ENCODE measurements around the gene SEC22A. TPM values are rescaled to one million over a fixed set of nuclear protein-coding genes. Genes with fewer than 3 reads are reported as not detected.

Gene SEC22A
- 27.8 TPM for polyA plus RNA-seq (ENCODE audit: insufficient read length)
- long read RNA-seq, donor 1, full-length matches to known transcripts = 8 of 8 reads
- long read RNA-seq, donor 1, partial matches to known transcripts = 0 of 8 reads
- long read RNA-seq, donor 1, other reads (novel, unspliced or antisense) = 0 of 8 reads
- long read RNA-seq, donor 2, partial matches to known transcripts = 0 of 4 reads
- long read RNA-seq, donor 2, other reads (novel, unspliced or antisense) = 0 of 4 reads
- long read RNA-seq, donor 3, full-length matches to known transcripts = 3 of 3 reads
- long read RNA-seq, donor 3, partial matches to known transcripts = 0 of 3 reads
- long read RNA-seq, donor 3, other reads (novel, unspliced or antisense) = 0 of 3 reads
- long read RNA-seq, donor 4 = 0 reads
- long read RNA-seq, donor 5, full-length matches to known transcripts = 18 of 18 reads
- long read RNA-seq, donor 5, partial matches to known transcripts = 0 of 18 reads
- long read RNA-seq, donor 5, other reads (novel, unspliced or antisense) = 0 of 18 reads
- long read RNA-seq, donor 6, full-length matches to known transcripts = 6 of 6 reads
- long read RNA-seq, donor 6, partial matches to known transcripts = 0 of 6 reads
- long read RNA-seq, donor 6, other reads (novel, unspliced or antisense) = 0 of 6 reads
- long read RNA-seq, donor 7, transcript SEC22A-210 (7 exons, 972 nt) = major isoform, 6 of 6 reads
- long read RNA-seq, donor 7, partial matches to known transcripts = 0 of 6 reads
- long read RNA-seq, donor 7, other reads (novel, unspliced or antisense) = 0 of 6 reads
- long read RNA-seq, donor 8, full-length matches to known transcripts = 6 of 6 reads
- long read RNA-seq, donor 8, partial matches to known transcripts = 0 of 6 reads
- long read RNA-seq, donor 8, other reads (novel, unspliced or antisense) = 0 of 6 reads

GRCh38 chr3:123201557-123202427, at the start of gene SEC22A:
Gene SEC22A, plus strand, starts transcription at chr3:123201943. Its CDS starts 7,275 bp downstream, at chr3:123209218.
- DNase-seq = peak; percentile 94

- DNase-seq = no peak
These were observed 49.1 kb upstream of the SEC22A start for GRCh38 chr3:123152687-123153086.

- no peak for DNase-seq
These were observed 48.4 kb upstream of the SEC22A start for GRCh38 chr3:123153125-123154019.

- DNase-seq = no peak
These were observed 47.4 kb upstream of the SEC22A start for GRCh38 chr3:123154020-123154985.

GRCh38 chr3:123155471-123156011, 46.2 kb upstream of the SEC22A start:
- DNase-seq = no peak

GRCh38 chr3:123156276-123156995, 45.3 kb upstream of the SEC22A start:
- DNase-seq = no peak

- DNase-seq = no peak
These were observed 44.5 kb upstream of the SEC22A start for GRCh38 chr3:123157209-123157597.

- DNase-seq = no peak
These were observed 44.0 kb upstream of the SEC22A start for GRCh38 chr3:123157598-123158287.

- no peak for DNase-seq
These were observed 43.4 kb upstream of the SEC22A start for GRCh38 chr3:123158330-123158729.

GRCh38 chr3:123158899-123159390, 42.8 kb upstream of the SEC22A start:
- no peak for DNase-seq

- no peak for DNase-seq
These were observed 41.7 kb upstream of the SEC22A start for GRCh38 chr3:123159926-123160635.

- no peak for DNase-seq
These were observed 40.6 kb upstream of the SEC22A start for GRCh38 chr3:123161167-123161566.

GRCh38 chr3:123163141-123163540, 38.6 kb upstream of the SEC22A start:
- DNase-seq = no peak

- no peak for DNase-seq
These were observed 36.6 kb upstream of the SEC22A start for GRCh38 chr3:123165163-123165562.

- DNase-seq = no peak
These were observed 34.1 kb upstream of the SEC22A start for GRCh38 chr3:123167686-123168085.

GRCh38 chr3:123168122-123168521, 33.6 kb upstream of the SEC22A start:
- DNase-seq = no peak

- no peak for DNase-seq
These were observed 33.1 kb upstream of the SEC22A start for GRCh38 chr3:123168605-123169004.

Measured in left kidney (tissue), 8 donors.